Measurements from ENCODE around the gene KLRD1.
A peak's percentile ranks its signal among the peaks of the same experiment; 100 is the strongest.
"Not testable (repeated sequence)": the region's sequence is repeated elsewhere in the genome, so short reads cannot be mapped to it uniquely, and the experiment has no call there.

Gene KLRD1

DNA sequence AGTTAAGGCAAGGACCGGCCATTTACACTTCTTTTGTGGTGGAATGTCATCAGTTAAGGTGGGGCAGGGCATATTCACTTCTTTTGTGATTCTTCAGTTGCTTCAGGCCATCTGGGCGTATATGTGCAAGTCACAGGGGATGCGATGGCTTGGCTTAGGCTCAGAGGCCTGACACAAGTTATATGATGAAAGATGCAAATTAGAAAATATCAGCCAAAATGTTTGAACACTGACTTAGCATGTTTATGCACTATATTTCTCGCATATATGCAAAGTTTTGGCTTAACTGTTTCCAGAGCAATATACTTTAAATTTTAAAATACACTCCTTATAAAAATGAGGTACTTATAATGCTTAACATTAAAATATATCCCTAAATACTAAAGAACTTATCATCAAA is 30.8 kb downstream of the KLRD1 start:
- not testable (repeated sequence) for DNase-seq (ENCODE audit: low read depth)

DNA sequence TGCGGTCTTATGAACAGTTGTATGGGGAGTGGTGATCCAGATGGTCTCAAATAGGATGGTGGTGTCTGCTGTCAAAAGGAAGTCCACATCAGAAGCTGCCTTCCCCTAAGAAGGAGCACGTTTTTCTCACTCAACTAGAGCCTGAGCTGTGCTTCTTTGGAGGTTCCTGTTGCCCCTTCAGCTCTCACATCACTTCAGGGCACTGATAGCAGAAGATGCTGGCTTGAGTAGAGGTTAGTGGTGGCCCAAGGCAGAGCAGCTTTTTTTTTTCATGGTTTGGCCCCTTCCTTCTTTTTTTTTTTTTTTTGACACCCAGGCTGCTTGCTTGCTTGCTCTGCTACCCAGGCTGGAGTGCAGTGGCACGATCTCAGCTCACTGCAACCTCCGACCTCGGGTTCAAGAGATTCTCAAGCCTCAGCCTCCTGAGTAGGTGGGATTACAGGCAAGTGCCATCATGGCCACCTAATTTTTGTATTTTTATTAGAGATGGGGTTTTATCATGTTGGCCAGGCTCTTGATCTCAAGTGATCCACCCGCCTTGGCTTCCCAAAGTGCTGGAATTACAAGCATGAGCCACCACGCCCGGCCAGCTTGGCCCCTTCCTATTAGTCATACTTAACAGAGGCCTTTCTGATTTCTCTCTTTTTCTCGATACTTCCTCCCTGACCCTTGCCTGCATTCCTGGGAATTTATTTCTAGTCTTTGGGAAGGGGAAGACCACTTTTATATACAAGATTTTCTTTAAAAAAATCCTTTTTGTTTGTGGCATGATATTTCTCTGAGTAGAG is 31.6 kb downstream of the KLRD1 start:
- DNase-seq (ENCODE audit: low read depth), result no peak

DNA sequence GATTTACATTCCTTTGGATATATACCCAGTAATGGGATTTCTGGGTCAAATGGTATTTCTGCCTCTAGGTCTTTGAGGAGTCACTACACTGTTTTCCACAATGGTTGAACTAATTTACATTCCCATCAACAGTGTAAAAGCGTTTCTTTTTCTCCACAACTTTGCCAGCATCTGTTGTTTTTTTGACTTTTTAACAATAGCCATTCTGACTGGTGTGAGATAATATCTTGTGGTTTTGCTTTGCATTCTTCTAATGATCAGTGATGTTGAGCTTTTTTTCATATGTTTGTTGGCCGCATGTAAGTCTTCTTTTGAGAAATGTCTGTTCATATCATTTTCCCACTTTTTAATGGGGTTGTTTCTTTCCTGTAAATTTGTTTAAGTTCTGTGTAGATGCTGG is 33.3 kb downstream of the KLRD1 start:
- DNase-seq (ENCODE audit: low read depth), result not testable (repeated sequence)

DNA sequence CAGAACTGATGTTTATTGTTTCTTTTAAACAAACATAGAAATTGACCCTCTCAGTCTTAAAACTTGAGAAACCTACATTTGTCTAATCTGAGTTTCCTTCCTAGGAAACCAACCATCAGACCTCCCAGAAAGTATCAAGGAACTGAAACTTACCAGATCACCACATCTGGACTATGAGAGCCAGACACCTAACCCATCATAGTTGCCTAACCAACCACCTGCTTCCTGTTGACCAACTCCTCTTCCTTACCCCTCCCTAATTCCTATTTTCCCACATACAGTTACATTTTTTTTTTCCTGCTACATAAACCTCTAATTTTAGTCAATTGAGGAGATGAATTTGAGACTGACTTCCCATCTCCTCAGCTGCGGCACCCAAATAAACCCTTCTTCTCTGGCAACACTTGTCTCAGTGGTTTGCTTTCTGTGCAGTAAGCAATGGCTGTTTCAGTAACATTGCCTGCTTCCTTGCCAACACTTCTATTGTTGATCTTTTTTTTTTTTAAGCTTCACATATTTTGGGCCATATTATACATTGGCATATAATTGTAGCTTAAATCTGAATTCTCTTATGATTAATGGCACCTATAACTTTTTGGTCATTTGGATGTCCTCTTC is 34.3 kb downstream of the KLRD1 start:
- DNase-seq (ENCODE audit: low read depth), result no peak

DNA sequence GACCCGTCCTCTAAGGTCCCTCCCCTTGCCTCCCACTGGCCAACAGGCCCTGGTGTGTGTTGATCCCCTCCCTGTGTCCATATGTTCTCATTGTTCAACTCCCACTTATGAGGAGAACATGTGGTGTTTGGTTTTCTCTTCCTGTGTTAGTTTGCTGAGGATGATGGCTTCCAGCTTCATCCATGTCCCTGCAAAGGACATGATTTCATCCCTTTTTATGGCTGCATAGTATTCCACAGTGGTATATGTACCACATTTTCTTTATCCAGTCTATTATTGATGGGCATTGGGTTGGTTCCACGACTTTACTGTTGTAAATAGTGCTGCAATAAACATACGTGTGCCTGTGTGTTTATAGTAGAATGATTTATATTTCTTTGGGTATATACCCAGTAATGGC is 43.8 kb downstream of the KLRD1 start:
- DNase-seq (ENCODE audit: low read depth), result not testable (repeated sequence)

DNA sequence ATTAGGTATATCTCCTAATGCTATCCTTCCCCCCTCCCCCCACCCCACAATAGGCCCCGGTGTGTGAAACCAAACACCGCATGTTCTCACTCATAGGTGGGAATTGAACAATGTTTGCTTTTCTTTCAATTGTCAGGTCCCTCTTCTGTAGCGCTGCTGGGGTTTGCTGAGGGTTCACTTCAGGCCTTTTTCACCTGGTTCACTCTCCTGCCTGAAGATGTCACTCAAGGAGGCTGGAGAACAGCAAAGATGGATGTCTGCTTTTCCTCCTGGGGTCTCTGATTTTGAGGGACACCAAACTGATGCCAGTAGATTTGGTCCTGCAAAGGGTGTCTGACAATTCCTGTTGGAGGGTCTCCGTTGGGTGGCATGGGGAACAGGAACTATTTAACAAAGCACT is 46.4 kb downstream of the KLRD1 start:
- no peak for DNase-seq (ENCODE audit: low read depth)

DNA sequence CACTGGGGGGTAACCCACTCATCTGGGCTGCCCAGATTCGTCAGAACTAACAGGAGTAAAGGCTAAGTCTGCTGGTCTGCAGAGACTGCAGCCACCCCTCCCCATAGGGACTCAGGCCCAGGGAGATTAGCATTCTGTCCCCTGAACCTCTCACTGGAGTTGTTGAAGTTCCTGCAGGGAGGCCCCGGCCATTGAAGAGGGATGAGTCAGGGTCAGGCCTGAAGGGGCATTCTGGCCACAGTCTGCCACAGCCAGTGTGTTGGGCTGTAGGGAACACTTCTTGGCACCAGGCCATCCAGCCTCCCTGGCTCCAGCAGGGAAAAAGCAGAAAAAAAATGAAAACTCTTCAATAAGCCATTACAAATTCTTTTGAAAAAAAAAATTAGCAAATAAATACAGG is 46.8 kb downstream of the KLRD1 start:
- DNase-seq (ENCODE audit: low read depth), result no peak

DNA sequence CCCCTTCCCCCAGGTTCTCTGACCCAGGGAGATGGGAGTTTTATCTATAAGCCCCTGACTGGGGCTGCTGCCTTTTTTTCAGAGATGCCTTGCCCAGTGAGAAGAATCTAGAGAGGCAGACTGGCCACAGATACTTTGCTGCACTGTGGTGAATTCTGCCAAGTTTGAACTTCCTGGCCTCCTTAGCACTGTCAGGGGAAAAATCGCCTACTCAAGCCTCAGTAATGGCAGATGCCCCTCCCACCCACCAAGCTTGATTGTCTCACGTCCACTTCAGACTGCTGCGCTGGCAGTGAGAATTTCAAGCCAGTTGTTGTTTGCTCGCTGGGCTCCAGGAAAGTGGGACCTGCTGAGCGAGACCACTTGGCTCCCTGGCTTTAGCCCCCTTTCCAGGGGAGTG is 50.5 kb downstream of the KLRD1 start:
- no peak for DNase-seq (ENCODE audit: low read depth)

DNA sequence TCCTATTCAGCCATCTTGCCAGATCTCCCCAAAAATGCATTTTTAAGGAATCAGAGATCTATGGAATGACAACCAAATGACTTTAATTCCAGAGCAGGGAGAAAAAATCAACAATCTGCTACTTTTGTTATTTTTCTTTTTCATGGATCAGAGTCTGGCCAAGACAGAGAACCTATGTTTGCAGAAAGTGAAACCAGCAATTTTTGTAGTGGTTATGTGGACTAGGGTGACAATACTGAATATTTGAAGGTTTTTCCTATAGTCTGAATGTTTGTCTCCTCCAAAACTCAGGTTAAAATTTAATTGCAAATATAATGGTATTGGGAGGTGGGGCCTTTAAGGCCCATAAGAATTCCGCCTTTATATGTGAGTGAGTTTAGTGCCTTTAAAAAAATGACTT is 51.3 kb downstream of the KLRD1 start:
- no peak for DNase-seq (ENCODE audit: low read depth)

DNA sequence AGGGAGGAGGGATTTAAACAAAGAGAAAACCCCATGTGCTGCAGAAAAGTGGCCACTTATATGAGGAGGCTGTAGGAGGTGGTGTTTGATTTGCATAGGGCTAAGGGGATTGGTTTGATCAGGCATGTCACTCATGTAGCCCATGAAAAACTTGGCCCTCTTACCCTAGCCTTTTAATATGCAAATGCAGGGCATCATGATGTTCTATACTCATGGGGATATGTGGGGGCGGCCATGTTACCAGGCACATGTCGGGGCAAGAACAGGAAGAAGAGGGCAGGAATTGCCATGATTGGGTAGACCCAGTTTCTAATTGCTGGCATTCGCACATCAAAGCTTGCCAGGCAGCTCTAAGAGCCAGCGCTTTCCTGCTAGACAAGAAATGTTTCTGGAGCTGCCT is 53.4 kb downstream of the KLRD1 start:
- DNase-seq (ENCODE audit: low read depth), result no peak

DNA sequence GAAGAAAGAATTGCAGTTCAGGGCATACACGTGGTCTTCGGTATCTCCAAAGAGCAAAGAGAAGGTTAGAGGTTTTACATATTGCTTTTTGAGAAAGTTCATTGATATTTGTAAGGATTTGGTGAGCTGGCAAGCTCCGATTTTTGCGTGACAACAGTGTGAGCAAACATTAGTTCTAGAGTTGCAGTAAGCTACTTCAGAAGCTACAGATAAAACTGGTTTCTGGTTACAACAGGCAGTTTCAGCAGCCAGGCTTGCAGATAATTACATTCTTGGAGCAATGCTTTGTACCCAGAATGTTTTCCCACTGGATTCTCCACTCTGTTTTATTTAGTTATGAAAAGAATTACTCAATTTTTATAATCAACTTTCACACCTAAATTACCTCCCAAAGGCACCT is 54.0 kb downstream of the KLRD1 start:
- no peak for DNase-seq (ENCODE audit: low read depth)

DNA sequence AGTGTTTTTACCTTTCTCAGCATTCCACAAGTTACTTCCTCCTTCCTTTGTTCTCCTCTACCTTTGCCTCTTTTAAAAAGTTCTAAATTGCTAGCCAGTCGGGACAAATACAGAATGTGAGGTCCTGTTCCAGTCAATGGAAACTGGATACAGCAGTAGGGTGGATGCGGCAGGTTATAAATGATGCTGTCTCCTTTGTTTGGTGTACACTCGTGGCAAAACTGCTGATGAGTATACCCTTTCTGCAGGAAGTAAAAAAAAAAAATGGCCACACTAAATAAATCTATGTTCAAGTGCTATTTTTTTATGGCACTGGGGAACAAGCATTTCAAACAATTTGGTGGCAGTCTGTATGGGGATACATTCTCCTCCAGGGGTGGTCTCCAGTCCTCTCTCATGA is 54.7 kb downstream of the KLRD1 start:
- DNase-seq (ENCODE audit: low read depth), result no peak

DNA sequence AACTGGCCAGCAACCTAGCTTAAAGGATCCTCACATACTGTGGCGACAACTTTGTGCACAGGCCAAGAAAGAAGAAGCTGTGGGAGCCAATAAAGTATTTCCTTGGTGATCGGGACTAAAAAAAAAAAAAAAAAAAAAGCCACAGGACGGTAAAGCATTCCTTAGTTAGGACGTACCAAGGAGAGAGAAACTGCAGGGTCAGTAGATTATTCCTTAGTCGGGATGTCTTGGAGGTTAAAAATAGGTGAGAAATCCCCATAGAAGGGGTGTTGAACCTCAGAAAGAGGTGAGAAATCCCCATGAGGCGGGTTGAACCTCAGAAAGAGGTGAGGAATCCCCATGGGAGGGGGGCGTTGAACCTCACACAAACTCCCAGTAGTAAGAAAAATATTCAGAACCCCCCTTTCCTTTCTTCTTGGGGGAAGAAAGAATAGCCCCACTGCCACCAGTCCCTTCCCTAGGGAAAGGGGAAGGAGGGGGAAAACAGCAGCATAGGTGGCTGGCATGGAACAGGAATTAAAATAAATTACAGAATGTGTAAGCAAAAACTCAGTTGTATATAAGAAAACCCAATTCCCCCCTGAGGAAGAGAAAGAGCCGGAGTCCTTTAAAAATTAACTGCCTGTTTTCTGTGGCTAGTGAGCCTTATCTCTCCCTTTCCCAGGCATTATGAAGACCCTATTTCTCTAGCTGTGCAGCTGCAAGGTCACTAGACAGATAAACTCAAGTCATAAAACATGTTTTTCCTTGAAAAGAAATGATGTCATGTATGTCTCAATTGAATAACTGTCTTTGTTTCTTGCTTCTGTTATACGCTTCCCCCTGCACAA is 55.4 kb downstream of the KLRD1 start:
- DNase-seq (ENCODE audit: low read depth), result no peak

DNA sequence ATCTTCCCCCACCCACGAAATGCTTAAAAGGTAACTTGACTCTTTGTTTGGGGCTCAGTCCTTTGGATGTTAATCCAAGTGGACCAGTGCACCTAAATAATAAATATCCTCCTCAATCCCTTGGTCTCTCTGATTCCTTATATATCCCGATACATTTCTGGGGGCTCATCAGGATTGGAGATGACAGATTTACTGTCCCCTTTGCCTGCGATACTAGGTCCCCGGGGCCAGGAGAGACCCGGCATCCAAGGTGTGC is 55.9 kb downstream of the KLRD1 start:
- DNase-seq (ENCODE audit: low read depth), result no peak

DNA sequence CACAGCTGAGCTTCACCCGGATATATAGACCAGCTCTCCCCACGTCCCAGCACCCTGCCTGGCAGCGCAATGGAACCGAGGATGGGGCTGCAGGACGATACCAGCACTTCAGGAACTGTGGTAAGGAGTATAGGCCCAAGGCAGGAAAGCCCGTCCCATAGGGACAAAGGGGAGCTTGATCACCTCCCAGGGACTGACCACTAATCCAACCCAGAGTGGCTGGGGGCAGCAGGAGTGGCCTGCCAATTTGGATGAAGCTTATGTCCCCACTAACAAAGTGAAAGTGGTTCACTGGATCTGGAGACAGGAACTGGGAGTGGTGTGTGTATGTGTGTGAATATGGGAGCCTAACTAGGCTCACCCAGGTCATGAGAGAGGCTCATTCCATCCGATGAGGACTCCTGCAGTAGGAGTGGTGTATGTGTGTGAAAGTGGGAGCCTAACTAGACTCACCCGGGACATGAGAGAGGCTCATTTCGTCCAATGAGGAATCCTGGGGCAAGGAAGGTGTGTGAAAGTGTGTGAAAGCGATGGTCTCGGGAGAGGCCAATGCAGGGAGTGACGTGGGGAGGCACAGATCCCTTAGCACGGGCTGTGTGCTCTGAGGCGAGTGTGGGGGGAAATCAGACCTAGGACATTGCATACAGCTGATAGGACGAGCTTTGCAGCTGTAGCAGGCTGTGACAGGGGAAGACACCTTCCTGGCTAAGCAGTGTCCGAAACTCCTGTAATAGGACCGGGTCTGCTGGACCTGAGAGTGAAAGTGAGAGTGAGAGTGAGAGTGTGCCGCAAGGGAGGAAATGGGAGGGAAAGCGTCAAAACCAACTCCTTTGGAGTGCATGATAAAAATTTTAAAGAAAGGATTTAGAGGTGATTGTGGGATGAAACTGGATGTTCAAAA is 56.5 kb downstream of the KLRD1 start:
- no peak for DNase-seq (ENCODE audit: low read depth)

DNA sequence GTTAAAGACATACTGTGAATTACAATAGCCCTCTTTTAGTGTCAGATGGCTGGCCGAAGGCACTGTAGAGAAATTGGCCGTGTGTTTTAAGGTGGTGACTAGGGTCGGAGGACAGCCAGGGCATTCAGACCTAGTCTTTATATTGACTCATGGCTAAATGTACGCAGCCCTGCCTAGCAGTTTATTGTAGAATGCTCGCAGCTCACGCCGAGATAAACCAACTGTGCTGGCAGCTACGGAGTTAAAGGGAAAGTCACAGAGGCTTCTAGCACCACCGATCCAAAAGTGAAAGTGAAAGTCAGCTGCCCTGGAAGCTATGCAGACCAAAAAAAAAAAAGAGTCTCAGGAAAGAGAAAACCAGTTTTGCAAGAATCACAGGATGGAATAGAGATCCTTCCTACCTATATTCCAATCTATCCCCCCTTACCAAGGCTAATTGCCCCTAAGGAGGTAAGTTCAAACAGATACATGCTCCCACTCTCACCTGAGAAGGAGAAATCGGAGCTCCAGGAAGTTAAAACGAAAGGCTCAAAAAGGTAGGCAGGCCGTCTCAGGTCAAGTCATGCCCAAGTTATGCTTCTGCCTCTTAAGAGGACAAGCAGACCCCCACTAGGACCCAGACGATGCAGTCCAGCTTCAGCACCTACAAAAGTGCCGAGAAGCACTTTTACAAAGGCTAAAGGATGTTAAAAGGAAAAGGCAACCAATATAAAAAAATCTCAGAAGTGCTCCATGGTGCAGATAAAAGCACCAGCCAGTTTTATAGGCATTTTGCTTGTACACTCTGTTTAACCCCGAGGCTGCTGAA is 57.3 kb downstream of the KLRD1 start:
- peak; percentile 66 for DNase-seq (ENCODE audit: low read depth)

DNA sequence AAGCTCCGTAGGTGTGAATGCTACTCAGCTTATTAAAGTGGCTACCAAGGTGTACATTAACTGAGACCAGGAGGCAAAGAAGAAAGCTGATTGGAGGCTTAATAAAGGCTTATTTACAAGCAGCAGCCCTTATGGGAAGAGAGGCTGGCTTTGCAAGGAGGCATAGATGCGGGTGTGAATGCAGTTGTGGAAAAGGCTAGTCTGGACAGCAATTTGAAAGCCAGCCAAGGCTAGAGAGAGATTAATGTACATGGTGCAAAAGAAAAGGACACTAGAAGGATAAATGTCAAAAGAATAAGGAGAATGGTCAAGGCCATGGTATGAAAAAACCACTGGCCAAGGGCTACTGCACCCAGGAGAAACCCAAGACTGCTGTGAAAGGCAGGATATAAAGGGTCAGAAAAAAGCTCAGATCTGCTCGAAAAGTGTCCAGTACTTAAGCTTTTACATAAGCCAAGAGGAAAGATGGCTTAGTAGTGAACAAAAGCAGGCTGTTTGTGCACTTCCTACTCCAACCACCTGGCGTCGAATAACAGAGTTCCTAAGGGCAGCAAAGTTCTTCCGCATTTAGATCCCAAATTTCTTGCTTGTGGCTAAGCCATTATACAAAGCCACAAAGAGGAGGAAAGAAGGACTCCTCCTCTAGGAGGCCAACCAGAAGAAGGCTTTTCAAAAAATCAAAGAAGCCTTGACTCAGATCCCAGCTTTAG is 58.2 kb downstream of the KLRD1 start:
- no peak for DNase-seq (ENCODE audit: low read depth)

DNA sequence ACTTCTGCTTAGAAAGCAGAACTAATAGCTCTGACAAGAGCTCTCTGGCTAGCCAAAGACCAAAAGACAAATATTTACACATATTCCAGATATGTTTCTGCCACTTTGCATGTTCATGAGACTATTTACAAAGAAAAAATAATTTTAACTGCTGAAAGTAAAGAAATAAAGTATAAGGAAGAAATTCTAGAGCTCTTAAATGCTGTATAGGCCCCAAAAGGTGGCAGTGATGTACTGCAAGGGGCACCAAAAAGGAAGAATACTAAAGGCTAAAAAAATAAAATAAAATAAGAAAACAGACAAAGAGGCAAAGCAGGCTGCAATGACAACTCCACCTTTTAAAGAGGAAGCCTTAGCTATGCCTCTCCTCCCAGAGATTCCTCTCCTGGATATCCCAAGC is 59.2 kb downstream of the KLRD1 start:
- DNase-seq (ENCODE audit: low read depth), result no peak

DNA sequence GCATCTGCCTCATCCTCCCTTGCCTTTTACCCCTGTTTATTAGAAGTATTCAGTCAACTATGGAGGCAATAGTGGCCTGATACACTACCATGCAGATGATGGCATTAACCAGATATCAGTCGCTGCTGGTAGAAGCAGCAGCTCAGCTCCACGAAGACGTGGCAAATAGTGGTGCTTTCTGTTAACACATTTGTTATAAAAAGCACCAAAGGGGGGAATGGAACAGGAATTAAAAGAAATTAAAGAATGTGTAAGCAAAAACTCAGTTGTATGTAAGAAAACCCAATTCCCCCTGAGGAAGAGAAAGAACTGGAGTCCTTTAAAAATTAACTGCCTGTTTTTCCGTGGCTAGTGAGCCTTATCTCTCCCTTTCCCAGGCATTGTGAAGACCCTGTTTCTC is 60.0 kb downstream of the KLRD1 start:
- DNase-seq (ENCODE audit: low read depth), result not testable (repeated sequence)

DNA sequence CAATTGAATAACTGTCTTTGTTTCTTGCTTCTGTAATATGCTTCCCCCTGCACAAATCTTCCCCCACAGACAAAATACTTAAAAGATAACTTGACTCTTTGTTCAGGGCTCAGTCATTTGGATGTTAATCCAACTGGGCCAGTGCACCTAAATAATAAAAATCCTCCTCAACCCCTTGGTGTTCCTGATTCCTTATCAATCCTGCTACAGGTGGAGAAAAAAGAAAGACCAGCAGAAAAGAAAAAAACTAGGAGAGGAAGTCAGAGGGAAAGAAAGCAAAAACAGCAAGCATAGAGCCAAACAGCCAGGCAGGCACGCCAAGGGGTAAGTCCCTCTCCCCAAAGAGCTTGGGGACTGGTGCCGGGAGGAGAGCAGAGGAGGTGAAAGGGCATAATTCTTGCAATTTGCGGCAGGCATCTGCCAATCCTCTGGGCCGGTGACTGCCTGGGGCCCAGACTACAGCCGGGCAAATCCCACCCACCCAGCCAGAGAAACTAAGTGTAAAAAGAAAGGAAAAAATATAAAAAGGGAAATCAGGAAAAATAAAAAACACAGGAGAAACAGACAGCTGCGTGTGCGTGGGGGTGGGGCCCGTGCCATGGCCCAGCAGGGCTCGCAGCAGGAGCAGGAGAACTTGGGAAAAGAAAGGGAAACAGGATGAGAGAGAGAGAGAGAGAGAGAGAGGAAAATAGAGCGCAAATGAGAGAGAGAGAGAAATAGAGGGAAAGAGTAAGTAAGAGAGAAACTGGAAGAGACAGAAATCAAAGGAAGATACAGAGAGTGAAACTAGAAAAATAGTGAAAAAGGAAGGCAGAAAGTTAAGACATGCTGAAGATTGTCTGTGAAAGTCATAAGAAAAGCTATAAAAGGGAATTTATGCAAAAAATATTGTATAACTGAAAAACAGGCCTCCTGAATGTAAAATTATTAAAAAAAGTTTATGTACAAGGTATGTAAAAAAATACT is 60.8 kb downstream of the KLRD1 start:
- no peak for DNase-seq (ENCODE audit: low read depth)
